SK-N-MC (cell line): ENCODE results near the gene SPDYE6.
A peak's percentile ranks its signal among the peaks of the same experiment; 100 is the strongest.
"Not testable (repeated sequence)": the region's sequence is repeated elsewhere in the genome, so short reads cannot be mapped to it uniquely, and the experiment has no call there.

ENCODE experiments used
- DNase-seq: peaks from one replicate; pipeline ENCODE4 v3.0.0-alpha.2; 2011; ENCODE audit warnings: low read depth, low spot score
- H3K27ac ChIP-seq: fragments of 200-600 bp; sonication (generic); 2 replicates; pipeline ENCODE4 v1.5.1; 2016; ENCODE audit warnings: mixed run types
- H3K36me3 ChIP-seq: fragments of 200-600 bp; sonication (generic); 2 replicates; pipeline ENCODE4 v1.6.1; 2017; ENCODE audit warnings: antibody characterized with exemption, low read length, mixed read lengths; ENCODE audit not compliant: insufficient read depth
- H3K4me3 ChIP-seq: fragments of 200-600 bp; sonication (generic); 2 replicates; pipeline ENCODE4 v1.5.1; 2016
- H3K9ac ChIP-seq: fragments of 200-600 bp; sonication (generic); 2 replicates; pipeline ENCODE4 v1.8.0; 2017; ENCODE audit warnings: mixed run types, mixed read lengths; ENCODE audit not compliant: insufficient read length
- H3K9me3 ChIP-seq: fragments of 200-600 bp; sonication (generic); 2 replicates; pipeline ENCODE4 v1.6.1; 2017; ENCODE audit warnings: low read depth, mild to moderate bottlenecking, antibody characterized with exemption, low read length, moderate library complexity, mixed read lengths
- POLR2AphosphoS5 ChIP-seq: IDR thresholded peaks from 2 replicates; pipeline ENCODE4 v1.6.1; 2012; ENCODE audit warnings: mild to moderate bottlenecking, low read depth, low read length, borderline replicate concordance

Gene SPDYE6

DNA sequence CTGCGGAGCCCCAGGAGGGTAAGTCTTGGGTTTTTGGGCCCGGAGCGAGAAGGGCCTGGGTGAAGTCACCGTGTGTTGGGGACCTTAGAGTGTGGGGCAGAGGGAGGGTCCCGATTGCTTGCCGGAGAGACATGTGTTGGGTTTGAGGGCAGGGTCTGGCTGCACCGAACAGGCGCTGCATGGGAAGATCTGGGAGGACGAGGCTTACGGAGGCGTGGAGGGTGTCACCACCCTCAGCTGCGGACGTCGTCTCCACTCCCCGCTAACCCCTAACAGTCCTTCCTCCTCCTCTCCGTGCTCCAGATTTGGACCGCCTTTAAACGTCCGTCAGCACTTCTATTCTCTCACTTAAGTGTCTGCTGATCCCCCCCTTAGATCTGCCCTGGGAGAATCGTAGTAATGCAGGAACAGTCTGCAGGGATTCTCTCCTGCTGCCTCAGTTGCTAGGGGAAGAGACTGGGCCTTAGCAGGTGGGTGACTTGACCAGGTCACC lies 8.2 kb upstream of the SPDYE6 start:
- not testable (repeated sequence) for H3K27ac ChIP-seq, H3K36me3 ChIP-seq, H3K9me3 ChIP-seq, DNase-seq
- H3K9ac ChIP-seq, result peak overlapping the region; percentile 83
- H3K4me3 ChIP-seq, result peak overlapping the region; percentile 85

DNA sequence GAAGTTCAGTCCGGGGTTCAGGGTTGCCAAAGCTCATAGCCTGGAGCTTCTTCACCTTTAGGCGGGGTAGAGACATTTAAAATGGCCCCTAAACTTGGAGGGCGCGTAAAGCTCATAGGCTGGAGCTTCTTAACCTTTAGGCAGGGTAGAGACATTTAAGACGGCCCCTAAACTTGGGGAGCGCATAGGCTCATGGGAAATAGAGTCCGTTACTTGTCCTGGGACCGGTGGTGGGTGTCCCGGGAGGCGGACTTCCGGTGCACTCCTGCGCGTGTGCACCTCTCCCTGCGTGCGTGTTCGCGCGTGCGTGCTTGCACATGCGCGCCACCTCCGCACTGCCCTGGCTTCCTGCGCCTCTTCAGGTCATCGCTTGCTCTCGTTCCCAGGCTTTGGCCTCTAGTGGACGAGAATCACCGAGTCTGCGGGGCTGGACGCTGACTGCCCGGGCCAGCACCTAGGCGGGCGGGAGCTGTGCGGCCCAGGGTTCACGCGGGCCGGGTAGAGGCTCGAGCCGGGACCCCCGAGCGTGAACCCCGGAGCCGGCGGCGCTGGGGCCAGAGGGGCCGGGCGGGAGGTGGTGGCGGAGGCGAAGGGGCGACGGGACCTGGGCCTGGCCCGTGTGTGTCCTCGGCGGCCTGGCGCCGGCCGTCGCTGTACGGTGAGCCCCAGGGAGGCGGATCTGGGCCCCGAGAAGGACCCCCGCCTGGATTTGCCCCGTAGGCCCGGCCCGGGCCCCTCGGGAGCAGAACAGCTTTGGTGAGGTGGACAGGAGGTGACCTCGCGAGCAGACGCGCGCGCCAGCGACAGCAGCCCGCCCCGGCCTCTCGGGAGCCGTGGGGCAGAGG lies 7.5 kb upstream of the SPDYE6 start:
- not testable (repeated sequence) for H3K9me3 ChIP-seq, H3K27ac ChIP-seq, H3K36me3 ChIP-seq
- Histone ChIP-seq H3K9ac (peak overlapping the region; percentile 83), H3K4me3 (peak overlapping the region; percentile 85)
- TF ChIP-seq POLR2AphosphoS5, result peak; percentile 90
- peak; percentile 95 for DNase-seq

DNA sequence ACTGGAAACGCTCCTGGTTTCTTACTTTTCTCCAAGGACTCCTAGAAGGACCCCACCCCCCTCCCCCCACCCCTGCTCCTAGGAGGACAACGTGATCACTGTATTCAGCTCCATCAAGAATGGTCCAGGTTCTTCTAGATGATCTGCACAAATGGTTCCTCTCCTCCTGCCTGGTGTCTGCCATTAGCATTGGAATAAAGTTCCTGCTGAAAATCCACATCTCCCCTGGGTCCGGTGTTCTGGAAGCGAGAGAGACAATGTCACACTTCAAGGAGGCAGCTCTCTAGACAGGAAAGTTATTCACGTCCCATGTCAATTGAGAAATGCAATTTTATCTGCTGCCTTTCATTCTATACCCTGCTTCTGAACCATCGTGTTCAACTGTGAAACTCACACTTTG lies 9.3 kb downstream of the SPDYE6 start:
- not testable (repeated sequence) for H3K27ac ChIP-seq, H3K9ac ChIP-seq, H3K36me3 ChIP-seq, H3K9me3 ChIP-seq, DNase-seq, H3K4me3 ChIP-seq

DNA sequence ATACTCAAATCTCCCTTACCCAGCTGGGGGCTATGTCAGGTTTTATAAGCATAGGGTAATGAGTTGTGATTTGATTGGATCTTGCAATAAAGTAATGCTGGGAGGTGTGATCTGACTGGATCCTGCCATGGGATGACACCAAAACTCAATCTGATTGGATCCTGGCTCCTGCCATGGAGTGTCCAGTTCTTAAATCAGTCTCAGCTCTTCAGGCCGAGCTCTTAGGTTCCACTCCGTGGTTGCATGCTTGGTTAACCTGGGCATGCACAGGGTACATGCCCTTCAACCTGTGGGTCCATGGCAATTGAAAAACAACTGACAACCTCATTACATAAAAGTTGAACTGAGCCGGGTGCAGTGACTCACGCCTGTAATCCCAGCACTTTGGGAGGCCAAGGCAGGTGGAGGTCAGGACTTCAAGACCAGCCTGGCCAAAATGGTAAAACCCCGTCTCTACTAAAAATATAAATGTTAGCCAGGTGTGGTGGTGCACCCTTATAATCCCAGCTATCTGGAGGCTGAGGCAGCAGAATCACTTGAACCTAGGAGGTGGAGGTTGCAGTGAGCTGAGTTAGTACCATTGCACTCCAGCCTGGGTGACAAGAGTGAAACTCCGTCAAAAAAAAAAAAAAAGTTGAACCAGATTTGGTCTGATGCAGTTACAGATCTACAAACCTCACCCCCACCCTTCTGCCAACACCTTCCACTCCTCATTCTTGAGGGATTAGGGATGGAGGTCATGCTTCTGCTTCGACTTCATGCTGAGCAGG lies 15.5 kb downstream of the SPDYE6 start:
- H3K36me3 ChIP-seq, H3K27ac ChIP-seq, H3K9me3 ChIP-seq, H3K4me3 ChIP-seq, DNase-seq, H3K9ac ChIP-seq: not testable (repeated sequence)

DNA sequence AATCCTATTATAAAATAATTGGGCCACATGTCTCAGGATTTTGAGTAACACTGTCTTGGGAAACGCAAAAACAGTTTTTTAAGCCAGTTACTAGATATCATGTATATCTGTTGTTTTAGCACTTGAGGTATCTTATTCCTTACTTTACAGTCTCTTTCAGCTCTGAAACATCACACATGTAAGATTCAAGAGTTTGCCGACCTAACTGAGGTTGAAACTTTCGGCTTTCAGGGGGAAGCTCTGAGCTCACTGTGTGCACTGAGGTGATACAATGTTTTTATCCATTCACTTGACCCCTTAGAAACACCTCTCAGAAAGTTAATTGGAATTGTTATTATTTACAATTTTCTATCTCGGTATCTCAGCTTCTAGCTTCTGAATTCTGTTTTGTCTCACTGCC lies 18.8 kb downstream of the SPDYE6 start:
- not testable (repeated sequence) for H3K36me3 ChIP-seq, H3K4me3 ChIP-seq, H3K9ac ChIP-seq, H3K27ac ChIP-seq, DNase-seq, H3K9me3 ChIP-seq

DNA sequence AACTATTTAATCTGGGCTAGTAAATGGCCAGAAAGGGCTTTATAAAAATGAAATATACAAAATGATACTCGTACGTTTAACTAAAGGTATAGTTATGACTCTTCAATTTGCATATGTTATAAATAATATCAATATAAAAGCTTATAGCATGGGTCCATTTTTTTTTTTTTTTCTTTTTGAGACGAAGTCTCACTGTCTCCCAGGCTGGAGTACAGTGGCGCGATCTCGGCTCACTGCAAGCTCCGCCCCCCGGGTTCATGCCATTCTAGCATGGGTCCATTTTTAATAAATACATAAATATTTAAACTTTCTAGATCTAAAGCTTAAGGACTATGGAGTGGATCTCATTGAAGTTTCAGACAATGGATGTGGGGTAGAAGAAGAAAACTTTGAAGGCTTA lies 19.2 kb downstream of the SPDYE6 start:
- not testable (repeated sequence) for H3K9ac ChIP-seq

DNA sequence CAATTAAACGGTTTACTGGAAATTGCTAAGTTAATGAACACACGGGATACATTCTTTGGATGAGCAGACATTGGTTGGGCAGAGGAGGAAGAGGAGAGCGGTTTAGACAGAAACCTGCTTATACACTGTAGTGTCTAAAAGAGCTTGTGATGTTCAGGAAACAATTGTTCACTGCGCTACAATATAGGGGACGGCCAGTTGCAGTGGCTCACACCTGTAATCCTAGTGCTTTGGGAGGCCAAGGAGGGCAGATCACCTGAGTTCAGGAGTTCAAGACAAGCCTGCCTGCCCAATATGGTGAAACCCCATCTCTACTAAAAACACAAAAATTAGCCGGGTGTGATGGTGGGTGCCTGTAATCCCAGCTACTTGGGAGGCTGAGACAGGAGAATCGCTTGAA lies 20.7 kb downstream of the SPDYE6 start:
- not testable (repeated sequence) for H3K9me3 ChIP-seq, H3K36me3 ChIP-seq, H3K4me3 ChIP-seq, DNase-seq, H3K9ac ChIP-seq, H3K27ac ChIP-seq

More for the DNA sequence above, 19.2 kb downstream of the SPDYE6 start:
- not testable (repeated sequence) for H3K27ac ChIP-seq, H3K4me3 ChIP-seq, H3K9me3 ChIP-seq, H3K36me3 ChIP-seq, DNase-seq

DNA sequence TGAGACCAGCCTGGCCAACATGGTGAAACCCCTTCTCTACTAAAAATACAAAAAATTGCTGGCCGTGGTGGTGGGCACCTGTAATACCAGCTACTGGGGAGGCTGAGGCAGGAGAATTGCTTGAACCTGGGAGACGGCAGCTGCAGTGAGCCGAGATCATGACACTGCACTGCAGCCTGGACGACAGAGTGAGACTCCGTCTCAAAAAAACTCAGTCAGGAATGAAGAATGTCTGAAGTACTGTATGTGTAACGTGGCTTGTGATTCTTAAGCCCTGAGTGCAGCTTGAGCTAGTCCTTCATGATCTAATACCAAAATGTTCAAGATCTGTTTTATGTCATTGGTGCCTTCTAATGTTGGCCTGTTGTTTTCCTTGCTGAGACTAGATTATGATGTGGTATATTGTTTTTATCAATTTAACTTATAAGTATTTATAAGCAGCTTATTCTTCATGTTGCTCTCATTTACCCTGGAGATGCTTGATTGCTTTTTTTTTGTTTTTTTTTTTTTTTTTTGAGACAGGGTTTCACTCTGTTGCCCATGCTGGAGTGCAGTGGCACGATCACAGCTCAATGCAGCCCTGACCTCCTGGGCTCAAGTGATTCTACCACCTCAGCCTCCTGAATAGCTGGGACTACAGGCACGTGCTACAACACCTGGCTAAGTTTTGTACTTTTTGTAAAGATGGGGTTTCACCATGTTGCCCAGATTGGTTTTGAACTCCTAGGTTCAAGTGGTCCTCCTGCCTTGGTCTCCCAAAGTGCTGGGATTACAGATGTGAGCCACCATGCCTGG lies 25.4 kb downstream of the SPDYE6 start:
- H3K36me3 ChIP-seq, DNase-seq, H3K9ac ChIP-seq, H3K4me3 ChIP-seq, H3K9me3 ChIP-seq, H3K27ac ChIP-seq: not testable (repeated sequence)

DNA sequence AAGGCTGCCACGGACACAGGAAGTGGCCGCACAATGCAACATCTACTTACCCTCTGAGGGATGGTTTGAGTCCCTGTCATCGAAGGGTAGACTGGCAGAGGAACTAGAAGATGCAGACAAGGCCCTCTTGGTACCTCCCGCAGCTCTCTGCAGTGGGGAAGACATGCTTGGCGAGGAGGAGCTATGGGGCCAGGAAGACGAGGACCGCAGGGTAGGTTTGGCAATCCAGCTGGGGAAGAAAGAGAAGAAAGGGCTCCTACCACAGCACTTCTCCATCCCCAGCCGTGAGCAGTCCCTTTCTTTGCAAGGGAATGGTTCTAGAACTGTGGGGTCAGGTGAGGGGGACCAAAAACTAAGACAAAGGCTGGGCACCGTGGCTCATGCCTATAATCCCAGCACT lies 26.9 kb downstream of the SPDYE6 start:
- not testable (repeated sequence) for H3K36me3 ChIP-seq, H3K4me3 ChIP-seq, H3K9me3 ChIP-seq, DNase-seq, H3K9ac ChIP-seq, H3K27ac ChIP-seq

DNA sequence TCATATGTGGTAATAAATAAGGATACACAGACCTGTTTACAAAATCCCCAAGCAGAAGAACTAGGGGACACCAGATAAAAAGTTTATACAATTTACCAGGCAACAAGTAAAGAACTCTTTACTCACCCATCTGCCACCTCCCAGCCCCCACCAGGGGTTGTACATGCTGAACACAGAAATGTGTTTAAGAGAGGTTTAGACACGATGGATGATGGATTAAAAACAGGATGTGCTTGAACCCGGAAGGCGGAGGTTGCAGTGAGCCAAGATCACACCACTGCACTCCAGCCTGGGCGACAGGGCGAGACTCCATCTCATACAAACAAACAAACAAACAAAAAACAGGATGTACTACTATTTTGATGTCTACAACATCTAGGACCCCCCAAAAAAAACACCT lies 27.4 kb downstream of the SPDYE6 start:
- not testable (repeated sequence) for H3K4me3 ChIP-seq, H3K9me3 ChIP-seq, DNase-seq, H3K9ac ChIP-seq, H3K36me3 ChIP-seq, H3K27ac ChIP-seq

DNA sequence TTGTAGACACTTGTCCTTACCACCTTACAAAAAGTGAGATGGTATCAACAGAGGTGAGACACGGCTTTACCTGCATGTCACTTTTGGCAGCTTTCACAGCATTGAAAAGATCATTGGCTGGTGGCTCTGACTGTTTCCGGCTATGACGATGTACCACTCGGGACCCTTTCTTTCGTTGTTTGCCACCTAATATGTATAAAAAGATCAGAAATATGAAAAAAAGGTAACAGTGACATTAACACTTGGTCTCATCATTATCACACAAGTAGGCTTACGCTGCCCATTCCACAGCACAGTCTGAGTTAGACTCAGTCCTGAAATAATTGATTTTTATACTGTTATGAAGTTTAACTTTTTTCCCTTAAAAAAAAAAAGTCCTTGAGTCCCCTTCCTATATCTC lies 29.1 kb downstream of the SPDYE6 start:
- H3K9ac ChIP-seq, H3K9me3 ChIP-seq, DNase-seq, H3K36me3 ChIP-seq, H3K4me3 ChIP-seq, H3K27ac ChIP-seq: not testable (repeated sequence)
